Psoas muscle (tissue), 8 donors: Measurements from ENCODE around the gene MYBPH. TPM values are rescaled to one million over a fixed set of nuclear protein-coding genes. Genes with fewer than 3 reads are reported as not detected.

Experiments used
- ATAC-seq, 4 donors: fragments of 200-7000 bp; cut with Tn5 transposase; one replicate each; pipeline ENCODE4 v1.9.1; 2020; ENCODE audit warnings: moderate library complexity in 3 of 4, mild to moderate bottlenecking in 2 of 4
- DNase-seq, 2 donors: peaks; one replicate each; pipeline ENCODE4 v3.0.0-alpha.2; 2020
- H3K27ac ChIP-seq: fragments of 200-600 bp; one replicate; pipeline ENCODE4 v1.8.0; 2022
- H3K27me3 ChIP-seq, 3 donors: fragments of 200-600 bp in 1 of 3; one replicate each; pipeline versions ENCODE4 v1.6.1 to v1.8.0; 2013 to 2022; ENCODE audit warnings: low read length in 2 of 3, mild to moderate bottlenecking in 2 of 3, moderate library complexity in 1 of 3; ENCODE audit not compliant: insufficient read depth in 3 of 3
- H3K36me3 ChIP-seq, 2 donors: fragments of 200-600 bp in 1 of 2; one replicate each; pipeline versions ENCODE4 v1.6.1 to v1.8.0; 2013 to 2022; ENCODE audit warnings: low read depth in 1 of 2, mild to moderate bottlenecking in 1 of 2, moderate library complexity in 1 of 2; ENCODE audit not compliant: insufficient read depth in 1 of 2
- H3K4me1 ChIP-seq: fragments of 200-600 bp; one replicate; pipeline ENCODE4 v1.8.0; 2022
- H3K4me3 ChIP-seq: fragments of 200-600 bp; one replicate; pipeline ENCODE4 v1.8.0; 2022; ENCODE audit warnings: mild to moderate bottlenecking
- H3K9me3 ChIP-seq: fragments of 200-600 bp; one replicate; pipeline ENCODE4 v1.8.0; 2022
- CTCF ChIP-seq: fragments of 200-600 bp; IDR thresholded peaks from one replicate; pipeline ENCODE4 v1.8.0; 2022; ENCODE audit warnings: antibody characterized with exemption
- WGBS, 3 donors: extraction: QIAGEN DNeasy Blood & Tissue Kit; methylation state at CpG; one replicate each; pipeline versions ENCODE4 v1.1.6 to v1.1.7; 2013; 5-methylcytosine and 5-hydroxymethylcytosine counted together
- intact Hi-C, 2 donors: fragments of 100-400 bp; cut with DNase I; formaldehyde crosslinking; loops; one replicate each; pipeline versions ENCODE4 v1.11.0 to v1.14.2; 2022
- polyA plus RNA-seq, 3 donors: library from polyadenylated mRNA; stranded (reverse); fragments of 200-250 nt; gene quantifications; one replicate each; pipeline ENCODE4 v1.2.3, GENCODE V29; 2013
- total RNA-seq, 4 donors: library from RNA; stranded (reverse); fragmentation: NEBNext Ultra II Directional in 2 of 4; extraction: Animal tissue kit (Norgen Biotek cat#: 25700) in 2 of 4; gene quantifications; one replicate each; pipeline versions ENCODE4 v1.2.1 to v1.2.4, GENCODE V29; 2021 to 2023
- donor health status: healthy with polysubstance abuse.
- donor health status: DM: no; HTN: no; CAD: no; lungs with moderate emphysema.
- donor health status: Bipolar disorder and iron deficiency.
- donor health status: healthy.
- donor health status: DM: yes; HTN: yes; CAD: no.
- donor health status: DM: no; HTN: no; CAD: no.
- donor health status: DM: no; HTN: no; CAD: no.
- donor health status: DM: yes; HTN: yes; CAD: no.

MYBPH gene
- total and polyA plus RNA-seq, 7 donors, result 18.0 to 882 (median 39.1) TPM

DNA sequence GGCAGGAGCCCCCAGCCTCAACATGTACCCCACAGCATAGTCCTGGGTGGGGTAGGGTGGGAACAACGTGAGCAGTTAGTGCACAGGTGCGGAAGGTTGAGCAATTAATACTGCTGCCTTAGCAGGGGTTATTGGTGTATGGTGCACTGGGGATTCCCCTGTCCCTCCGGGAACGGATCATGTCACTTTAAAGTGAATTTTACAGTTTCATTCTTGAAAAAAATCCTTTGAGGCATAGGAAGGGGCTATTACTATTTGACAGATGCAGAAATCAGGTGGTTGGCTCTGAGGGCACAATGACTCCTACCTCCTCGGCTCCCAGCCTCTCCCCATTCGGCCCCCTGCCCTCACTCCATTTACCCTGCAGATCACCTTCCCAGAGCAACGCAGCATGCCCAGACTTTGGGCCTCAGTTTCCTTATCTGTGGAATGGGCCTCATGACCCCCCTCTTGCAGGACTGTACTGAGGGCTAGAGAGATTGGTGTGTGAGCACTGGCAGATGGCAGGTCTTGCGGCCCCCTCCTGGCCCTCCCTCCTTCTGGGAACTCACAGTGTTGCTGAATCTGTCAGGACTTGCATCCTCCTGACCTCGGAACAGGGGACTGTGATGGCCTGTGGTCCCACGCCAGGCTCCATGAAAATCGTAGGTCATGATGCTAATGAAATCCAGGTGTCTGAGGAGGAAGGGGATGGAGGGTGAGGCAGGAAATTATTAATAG, 5.1 kb upstream of the MYBPH start:
- intact Hi-C loops, result no loop called here
- TF ChIP-seq CTCF, result no peak
- ATAC-seq (no peak), DNase-seq (no peak)
- no peaks in the 10 kb centered on the region for H3K27me3 ChIP-seq
- H3K4me1 ChIP-seq, result peaks cover 32% of the 10 kb centered on the region
- no peak overlapping the region for H3K27ac ChIP-seq
- no peaks in the 10 kb centered on the region for H3K36me3 ChIP-seq
- H3K9me3 ChIP-seq, result no peaks in the 10 kb centered on the region
- H3K4me3 ChIP-seq, result no peak overlapping the region
- WGBS, 3 donors, result 83 to 89% (median 85%) methylated on average over 11 of the region's 11 CpGs

DNA sequence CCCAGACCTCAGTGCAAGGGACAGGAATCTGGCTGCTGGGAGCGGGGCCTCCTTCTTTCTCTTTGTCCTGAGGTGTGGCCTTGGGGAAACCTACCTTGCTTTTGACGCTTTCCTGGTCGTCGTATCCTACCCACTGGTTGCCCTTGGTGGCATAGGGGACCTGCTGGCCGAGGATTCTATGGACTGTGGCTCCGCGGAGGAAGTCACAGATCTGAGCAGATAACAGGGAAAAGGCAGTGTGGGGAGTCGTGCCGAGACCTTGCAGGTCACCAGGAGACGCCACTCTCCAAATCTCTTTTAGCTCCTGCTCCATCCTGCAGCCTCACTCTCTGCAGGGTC, 4.0 kb upstream of the MYBPH start:
- 93 to 96% (median 94%) methylated on average over 10 of the region's 10 CpGs for WGBS, 3 donors
- TF ChIP-seq CTCF, result no peak
- no peak for DNase-seq
- no peaks in the 10 kb centered on the region for H3K27me3 ChIP-seq
- no peaks in the 10 kb centered on the region for H3K9me3 ChIP-seq
- no peak for ATAC-seq
- intact Hi-C loops, result loop anchor here in 1 of 2 donors (5.0 kb wide), 1 partner anchor 88 kb away; no protein-coding TSS in a partner anchor
- H3K4me1 ChIP-seq, result peaks cover 38% of the 10 kb centered on the region
- no peak overlapping the region for H3K4me3 ChIP-seq
- H3K27ac ChIP-seq, result no peak overlapping the region
- H3K36me3 ChIP-seq, result no peaks in the 10 kb centered on the region

DNA sequence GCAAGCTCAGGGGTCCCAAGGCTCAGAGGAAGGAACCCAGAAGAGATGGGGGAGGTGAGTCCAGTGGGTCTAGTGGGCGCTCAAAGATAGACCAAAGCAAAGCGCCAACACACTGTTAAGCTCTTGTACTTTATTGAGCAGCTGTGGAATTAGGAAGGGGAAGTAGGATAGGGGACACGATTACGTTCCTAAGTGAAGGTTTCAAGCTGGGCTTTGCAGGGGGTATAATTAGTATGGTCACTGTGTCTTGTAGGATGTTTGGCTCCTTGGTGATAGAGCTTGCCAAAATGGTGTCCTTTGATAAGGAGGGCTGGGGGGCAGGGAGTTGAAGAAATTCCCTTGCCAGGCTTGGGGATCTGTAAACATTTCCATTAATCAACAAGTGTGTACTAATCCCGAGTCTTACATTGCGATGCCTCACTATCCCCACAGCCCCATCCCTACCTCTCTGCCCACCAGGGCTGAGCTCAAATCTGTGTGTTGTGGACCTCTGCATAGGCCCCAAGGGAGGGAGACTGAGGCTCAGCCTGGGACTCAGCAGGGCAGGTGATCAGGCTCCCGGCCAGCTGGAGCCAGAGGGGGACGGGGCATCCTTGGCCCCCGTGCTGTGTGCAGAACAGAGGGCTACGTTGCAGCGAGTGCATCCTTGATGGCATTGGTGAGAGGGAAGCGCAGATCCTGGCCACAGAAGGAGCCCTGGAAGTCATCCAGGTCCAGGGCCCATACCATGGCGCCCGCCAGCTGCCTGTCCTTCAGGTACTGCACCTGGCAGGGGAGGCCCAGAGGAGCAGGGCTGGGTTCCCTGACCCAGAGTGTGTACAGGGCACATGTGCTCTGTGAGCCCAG, 3.4 kb upstream of the MYBPH start:
- no peak for DNase-seq
- Histone ChIP-seq H3K36me3 (no peaks in the 10 kb centered on the region), H3K27ac (peak overlapping the region; percentile 89), H3K4me3 (no peak overlapping the region), H3K27me3 (no peaks in the 10 kb centered on the region), H3K9me3 (no peaks in the 10 kb centered on the region), H3K4me1 (peaks cover 44% of the 10 kb centered on the region)
- intact Hi-C loops, result loop anchor here in 1 of 2 donors (5.0 kb wide), 1 partner anchor 88 kb away; no protein-coding TSS in a partner anchor
- TF ChIP-seq CTCF, result no peak
- WGBS, 3 donors, result 93 to 95% (median 94%) methylated on average over 14 of the region's 14 CpGs
- no peak for ATAC-seq

GRCh38 chr1:203178083-203178482, 2.5 kb upstream of the MYBPH start:
- no peak for TF ChIP-seq CTCF
- Histone ChIP-seq H3K27ac (peak overlapping the region; percentile 89), H3K36me3 (no peaks in the 10 kb centered on the region), H3K27me3 (no peaks in the 10 kb centered on the region), H3K4me1 (peaks cover 54% of the 10 kb centered on the region), H3K9me3 (no peaks in the 10 kb centered on the region), H3K4me3 (no peak overlapping the region)
- ATAC-seq (no peak), DNase-seq (no peak)
- 68 to 78% (median 73%) methylated on average over 5 of the region's 5 CpGs for WGBS, 3 donors
- intact Hi-C loops, result loop anchor here in 1 of 2 donors (5.0 kb wide), 1 partner anchor 89 kb away; no protein-coding TSS in a partner anchor
